Stimulated activated CD8-positive, alpha-beta memory T cell treated with anti-CD3 and anti-CD28 coated beads, Interleukin-15, amount 100 ng/mL, for 4 hours (primary cell): ENCODE data around the gene TMPRSS3.

Experiments used
- DNase-seq, 2 donors: peaks; one replicate each; pipeline ENCODE4 v3.0.0-alpha.2; 2020; ENCODE audit warnings: low read depth in 2 of 2

Gene TMPRSS3

DNA sequence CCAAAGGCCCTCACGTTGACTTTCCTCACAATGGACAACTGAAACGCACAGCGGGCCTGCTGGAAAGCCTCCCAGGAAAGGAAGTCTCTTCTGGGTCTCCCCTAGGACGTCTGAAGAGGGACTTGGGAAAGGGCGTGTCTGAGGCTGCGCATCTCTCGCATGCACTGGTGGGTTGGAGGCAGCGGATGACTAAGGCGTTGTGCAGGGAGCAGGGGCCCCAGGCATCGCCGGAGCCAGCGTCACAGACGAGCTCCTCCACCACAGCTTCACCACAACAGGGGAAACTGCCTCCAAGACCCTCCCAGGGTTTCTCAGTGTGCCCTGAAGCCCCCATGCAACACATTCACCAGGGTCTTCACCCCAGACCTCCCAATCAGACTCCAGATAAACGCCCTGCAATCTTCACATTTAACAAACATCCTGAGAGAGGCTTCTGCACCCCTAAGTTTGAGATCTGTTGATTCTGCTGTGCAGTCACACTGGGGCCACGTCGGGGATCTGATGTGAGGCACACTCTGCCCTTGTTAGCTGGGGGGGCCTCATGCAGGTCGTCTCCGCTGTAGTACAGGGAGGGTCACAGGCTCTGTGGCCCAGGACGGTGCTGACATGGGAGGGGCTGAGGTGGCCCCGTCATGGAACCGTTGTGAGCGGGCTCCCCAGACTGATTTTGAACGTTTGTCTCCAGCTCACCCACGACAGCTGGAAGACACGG, 22.5 kb downstream of the TMPRSS3 start:
- no peak for DNase-seq

DNA sequence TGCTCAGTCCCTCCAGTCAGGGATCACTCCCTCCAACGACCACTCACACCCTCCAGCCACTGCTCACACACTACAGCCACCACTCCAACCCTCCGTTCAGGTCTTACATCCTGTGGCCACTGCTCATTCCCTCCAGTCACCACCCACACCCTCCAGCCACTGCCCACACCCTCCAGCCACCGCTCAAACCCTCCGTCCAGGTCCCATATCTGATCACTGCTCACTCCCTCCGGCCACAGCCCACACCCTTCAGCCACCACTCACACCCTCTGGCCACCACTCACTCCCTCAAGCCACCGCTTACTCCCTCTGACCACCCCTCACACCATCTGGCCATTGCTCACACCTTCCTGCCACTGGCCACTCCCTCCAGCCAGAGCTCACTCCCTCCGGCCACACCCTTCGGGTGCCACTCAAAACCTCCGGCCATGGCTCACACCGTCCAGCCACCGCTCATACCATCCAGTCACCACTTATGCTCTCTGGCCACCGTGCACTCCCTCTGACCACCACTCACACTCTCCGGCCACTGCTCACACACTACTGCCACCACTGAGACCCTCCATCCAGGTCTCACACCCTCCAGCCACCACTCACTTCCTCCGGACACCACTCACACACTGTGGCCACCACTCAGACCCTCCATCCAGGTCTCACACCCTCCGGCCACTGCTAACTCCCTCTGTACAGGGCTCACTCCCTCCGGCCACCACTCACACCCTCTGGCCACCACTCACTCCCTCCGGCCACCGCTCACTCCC, 24.8 kb downstream of the TMPRSS3 start:
- DNase-seq, result no peak

DNA sequence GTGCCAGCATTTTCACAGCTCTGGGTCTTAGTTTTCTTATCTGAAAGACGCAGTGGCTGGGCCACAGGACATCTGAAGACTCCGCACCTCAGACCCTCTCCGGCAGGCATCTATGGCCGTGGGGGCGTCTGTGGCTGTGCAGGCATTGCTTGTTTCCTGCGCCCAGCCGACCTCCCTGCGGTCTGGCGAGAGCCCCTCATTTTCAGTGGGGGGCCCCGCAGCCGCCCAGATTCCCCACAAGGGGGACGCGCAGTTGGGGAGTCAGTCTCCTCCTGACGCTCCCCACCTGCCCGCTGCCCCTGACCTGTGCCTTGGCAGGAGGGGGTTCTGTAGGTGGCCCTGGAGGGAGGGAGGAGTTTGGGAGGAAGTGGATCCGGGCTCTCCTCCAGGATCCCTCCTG, 26.0 kb downstream of the TMPRSS3 start:
- no peak for DNase-seq

DNA sequence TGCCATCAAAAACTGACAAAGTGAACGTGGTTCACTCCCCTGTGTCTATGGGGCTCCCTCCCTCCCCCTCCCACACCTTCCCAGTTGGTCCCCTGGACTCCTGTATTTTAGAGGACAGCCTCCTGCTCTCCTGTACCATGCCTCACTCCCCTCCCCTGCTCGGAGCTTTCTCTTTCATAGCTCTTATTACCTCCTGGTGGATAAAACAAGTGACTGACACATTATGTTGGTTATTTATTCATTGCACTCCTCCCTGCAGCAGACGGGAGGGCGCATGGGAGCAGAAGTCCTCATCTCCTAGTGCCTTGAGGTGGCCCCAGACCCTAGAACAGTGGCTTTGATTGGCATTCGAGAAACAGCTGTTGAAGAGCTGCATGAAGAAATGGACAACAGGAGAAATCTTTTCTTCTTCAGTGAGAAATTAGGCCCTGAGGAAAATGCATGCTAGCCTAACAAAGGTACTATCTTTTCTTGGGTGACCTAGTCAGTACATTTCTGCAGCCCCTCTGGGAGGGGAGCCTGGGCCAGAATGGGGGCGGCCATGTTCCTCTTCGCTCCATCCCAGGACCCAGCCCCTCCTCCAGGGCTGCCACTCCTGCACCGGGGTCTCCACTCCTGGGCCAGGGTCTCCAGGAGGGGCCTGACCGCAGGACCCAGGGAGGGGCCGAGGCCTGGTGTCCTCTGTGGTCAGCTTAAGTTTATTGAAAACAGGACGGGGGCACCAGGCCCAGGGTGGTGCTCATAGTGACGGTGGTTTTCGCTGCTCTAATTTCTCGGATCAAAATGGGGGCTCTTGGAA, 28.3 kb downstream of the TMPRSS3 start:
- no peak for DNase-seq

DNA sequence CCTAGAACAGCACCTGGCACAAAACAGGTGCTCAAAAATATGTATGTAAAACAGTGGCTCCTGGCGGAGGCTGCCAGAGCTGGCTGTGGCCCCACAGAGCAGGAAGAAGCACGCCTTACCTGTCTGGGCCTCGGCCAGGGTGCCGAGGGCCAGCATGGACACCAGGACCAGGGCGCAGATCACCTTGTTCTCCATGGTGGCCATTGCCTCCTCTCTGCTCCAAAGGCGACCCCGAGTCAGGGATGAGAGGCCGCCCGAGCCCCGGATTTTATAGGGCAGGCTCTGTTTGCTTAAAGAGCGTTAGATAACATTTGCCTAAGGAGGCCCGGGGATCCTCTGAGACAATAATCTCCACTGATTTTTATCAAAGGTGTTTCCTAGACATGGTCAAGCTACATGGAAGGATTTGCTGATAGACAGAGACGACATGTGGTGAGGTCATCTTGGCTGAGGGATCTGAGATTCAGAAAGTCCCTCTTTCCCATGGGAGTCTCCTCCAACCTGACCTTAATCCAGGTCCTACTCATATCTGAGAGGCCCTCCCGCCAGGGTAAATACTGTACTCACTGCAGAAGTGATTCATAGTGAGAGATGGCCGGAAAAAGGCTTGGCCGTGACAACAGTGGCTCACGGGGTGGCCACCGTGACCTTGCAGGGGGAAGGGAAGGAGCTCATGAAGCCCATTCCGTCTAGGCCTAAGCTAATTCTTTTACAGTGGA, 29.4 kb downstream of the TMPRSS3 start, which contains the start of gene TFF1:
TFF1 (minus strand) TSS at position 244 of the 719 bp plus-strand sequence; CDS start at position 204, 40 bp downstream.
- DNase-seq, result no peak

DNA sequence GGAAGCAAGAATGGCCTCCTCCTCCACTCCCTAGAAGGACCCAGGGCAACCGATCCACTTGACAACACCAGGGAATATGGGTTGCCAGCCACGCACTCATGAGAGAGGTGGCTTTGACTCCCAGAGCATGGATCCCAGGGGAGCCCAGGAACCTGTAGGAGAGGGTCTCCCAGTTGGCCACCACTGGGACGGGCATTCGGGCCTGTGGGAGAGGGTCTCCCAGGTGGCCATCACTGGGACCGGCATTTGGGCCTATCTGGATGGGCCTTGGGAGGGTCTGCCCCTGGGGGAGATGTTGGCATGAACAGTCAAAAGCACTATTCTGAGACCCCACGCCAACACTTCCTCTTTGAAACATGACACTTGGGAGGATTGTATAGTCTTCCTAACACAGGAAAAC, 30.1 kb downstream of the TMPRSS3 start:
- DNase-seq, result no peak

DNA sequence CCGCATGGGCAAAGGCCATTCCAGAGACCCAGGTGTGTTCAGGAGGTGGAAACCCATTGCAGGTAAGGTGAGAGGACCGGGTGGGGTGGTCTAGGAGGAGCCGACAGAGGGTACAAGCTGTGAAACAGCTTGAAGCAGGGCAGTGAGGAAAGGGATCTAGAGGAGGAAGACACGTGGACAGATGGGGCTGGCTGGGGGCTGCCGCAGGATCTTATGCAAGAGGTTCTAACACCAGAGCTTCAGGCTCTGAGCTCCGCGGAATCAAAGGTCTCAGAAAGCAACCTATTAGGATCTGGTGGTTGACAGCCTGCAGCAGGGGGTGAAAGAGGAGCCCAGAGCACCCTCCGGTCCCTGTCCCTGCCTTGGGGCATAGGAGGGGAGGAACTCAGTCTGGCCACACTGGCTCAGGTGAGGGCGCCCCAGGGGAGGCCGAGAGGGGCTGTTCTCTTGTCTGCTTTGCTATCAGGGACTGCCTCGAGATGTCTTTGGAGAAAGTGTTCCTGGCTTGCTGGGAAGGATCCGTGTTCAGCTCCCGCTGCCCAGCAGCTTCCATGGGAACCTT, 31.5 kb downstream of the TMPRSS3 start:
- no peak for DNase-seq

DNA sequence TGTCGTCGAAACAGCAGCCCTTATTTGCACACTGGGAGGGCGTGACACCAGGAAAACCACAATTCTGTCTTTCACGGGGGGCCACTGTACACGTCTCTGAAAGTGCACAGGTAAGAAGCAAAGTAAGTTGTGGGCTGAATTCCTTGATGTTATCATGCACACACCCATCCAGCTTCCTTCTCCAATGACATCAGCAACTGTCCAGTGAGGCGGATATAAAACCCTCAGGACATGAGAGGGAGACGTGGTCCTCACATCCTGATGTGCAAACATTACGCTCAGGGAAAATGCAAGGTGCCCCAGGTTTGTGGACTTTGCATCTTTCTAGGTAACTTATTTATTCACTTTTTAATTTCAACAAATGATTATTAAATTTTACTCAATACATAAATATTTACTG, 32.5 kb downstream of the TMPRSS3 start:
- DNase-seq, result no peak

DNA sequence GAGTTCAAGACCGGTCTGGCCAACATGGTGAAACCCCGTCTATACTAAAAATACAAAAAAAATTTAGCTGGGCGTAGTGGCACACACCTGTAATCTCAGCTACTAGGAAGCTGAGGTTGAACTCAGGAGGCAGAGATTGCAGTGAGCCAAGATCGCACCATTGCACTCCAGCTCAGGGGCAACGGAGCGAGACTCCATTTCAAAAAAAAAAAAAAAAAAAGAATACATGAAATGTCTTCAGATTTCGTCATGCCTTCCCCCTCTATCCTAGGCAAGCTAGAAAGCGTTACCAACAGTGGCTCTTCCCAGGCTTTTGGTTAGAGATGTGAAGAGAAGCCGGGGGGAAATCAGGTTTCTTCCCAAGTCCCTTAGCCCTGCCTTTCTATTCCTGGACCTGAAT, 33.2 kb downstream of the TMPRSS3 start:
- DNase-seq, result no peak

DNA sequence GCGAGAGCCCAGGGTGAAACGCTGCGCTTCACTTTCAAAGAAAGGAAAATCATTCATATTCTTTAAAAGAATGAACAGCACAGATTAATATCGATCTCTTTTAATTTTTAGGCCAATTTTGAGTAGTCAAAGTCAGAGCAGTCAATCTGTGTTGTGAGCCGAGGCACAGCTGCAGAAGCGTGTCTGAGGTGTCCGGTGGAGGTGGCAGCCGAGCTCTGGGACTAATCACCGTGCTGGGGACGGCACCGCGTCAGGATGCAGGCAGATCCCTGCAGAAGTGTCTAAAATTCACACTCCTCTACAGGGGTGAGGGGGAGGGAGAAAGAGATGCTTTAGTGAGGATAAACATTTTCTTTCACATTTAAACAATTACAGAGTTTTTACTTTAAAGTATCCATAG, 33.7 kb downstream of the TMPRSS3 start:
- no peak for DNase-seq

DNA sequence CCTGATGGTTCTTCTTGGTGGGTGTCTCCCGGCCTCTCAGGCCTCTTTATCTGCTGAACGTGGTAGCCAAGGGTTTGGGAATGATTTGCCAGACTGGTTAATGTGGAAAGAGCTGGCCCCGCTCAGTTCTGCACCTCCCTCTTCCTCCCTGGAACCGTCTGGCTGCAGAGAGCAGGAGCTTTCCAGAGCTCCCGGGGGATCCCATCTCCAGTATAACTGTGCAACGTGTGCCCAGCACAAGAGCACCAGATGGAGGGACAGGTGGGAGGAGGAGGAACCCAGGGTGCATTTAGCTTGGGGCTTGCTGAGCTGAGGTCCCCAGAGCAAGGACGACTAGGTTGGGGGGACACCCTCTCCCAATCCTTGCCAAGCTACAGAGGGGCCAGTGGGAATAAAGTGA, 34.6 kb downstream of the TMPRSS3 start:
- no peak for DNase-seq

DNA sequence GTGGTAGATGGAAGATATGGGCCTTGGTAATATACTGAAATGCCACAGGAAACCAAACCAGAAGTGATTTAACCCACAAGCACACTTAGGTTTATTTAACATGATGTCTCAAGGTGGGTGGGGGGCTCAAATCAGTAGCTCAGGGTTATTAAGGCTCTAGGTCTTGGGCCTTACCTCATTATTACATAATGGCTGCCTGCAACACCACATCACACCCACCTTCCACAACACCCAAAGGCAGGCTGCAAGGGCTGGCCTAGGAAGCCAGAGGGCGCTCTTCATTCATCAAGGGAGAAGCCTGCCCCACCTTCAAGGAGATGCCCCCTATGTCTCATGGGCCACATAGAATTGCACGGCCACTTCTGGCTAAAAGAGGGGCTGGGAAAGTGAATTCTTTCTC, 35.5 kb downstream of the TMPRSS3 start:
- DNase-seq, result no peak

DNA sequence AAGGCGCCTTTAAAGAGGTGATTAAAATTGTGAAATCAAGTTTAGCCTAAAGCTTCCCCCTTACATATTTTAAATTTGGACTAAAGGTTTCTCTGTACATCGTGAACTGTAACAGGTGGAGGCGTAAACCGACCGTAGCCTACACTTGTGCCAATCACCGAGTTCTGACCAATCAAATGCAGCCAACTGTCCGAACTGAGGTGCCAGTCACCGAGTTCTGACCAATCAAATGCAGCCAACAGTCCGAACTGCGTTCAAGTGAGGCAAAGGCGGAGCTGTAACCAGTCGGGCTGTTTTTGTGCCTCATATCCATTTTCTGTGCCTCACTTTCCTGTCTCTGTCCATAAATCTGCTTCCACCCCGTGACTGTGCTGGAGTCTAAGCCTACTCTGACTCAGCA, 36.9 kb downstream of the TMPRSS3 start:
- DNase-seq, result no peak

DNA sequence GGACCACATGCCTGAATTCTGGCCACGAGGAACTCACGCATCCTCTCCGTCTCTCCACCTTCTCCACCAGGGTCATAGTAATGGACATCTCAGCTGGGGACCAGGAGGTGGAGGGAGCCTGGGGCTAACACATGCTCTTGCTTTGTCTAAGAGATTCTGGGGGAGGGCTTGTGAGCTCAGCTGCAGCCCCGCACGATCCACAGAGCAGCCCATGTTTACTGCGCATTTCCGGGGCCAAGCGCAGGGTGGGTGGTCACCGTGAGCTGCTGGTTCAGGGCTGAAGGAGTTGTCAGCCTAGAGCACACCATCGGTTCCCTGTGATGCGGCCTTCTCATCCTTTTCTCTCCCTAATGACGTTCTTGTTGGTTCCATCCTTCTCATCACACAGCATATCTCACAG, 37.6 kb downstream of the TMPRSS3 start:
- no peak for DNase-seq

DNA sequence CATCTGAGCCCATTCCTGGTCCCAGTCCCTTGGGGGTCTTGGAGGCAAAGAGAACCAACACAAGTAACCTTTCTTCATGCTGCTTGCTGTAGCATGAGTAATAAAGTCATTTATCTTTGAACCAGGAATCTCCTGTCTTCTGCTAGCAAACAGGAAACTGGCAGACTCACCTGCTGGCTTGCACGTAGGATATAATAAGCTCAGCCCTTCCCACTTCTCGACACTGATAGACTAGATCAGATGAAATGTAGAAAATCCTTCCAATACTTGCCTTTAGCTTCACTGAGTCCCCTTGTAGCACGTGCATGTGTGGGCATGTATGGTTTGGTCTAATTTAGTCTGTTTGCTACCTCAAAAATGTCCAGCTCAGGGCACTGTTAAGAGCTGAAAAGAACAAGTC, 38.5 kb downstream of the TMPRSS3 start:
- DNase-seq, result no peak

DNA sequence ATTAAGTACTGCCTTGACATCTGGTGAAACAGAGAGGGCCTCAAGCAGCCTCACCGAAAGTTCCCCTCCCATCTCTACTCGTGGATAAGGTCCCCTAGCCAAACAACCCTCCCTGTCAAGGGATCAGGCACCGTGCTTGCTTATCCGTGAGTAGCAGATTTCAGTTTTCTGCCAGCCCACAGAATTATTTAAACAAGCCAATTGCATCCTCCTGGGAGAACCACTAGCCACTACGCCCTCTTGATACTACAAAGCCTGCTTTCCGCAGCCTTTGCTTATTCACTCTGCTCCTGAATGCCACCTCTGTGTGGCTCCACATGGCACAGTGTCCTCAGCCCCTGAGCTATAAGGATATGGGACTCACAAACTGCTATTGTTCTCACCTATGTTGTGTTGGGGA, 39.2 kb downstream of the TMPRSS3 start:
- DNase-seq, result no peak

DNA sequence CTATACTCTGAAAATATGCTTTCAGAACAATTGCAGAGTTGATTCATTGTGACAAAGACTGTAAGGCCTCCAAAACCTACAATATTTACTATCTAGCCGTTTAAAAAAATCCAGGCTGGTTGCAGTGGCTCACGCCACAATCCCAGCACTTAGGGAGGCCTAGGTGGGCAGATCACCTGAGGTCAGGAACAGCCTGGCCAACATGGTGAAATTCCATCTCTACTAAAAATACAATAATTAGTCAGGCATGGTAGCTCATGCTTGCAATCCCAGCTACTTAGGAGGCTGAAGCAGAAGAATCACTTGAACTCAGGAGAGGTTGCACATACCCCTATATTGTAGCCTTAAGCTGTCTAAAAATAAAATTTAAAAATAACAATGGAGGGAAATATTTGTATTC, 39.8 kb downstream of the TMPRSS3 start:
- DNase-seq, result no peak

DNA sequence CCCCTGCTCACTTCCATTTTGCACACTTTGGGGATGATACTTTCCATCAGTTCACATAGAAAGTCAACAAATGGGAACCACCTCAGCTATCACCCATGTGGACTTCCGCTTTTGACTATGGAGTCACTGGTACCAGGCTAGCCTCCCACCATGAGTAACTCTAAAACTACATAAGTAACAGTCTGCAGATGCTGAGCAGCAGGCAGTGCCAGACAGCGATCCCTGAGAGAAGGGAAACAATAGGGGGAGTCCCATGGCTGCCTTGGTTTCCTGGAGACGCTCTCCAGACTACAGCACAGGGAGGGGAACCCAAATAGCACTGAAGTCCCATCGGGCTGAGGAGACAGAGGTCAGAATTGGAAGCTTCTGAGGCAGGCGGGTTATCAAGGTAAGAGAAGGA, 42.2 kb downstream of the TMPRSS3 start:
- DNase-seq, result no peak

DNA sequence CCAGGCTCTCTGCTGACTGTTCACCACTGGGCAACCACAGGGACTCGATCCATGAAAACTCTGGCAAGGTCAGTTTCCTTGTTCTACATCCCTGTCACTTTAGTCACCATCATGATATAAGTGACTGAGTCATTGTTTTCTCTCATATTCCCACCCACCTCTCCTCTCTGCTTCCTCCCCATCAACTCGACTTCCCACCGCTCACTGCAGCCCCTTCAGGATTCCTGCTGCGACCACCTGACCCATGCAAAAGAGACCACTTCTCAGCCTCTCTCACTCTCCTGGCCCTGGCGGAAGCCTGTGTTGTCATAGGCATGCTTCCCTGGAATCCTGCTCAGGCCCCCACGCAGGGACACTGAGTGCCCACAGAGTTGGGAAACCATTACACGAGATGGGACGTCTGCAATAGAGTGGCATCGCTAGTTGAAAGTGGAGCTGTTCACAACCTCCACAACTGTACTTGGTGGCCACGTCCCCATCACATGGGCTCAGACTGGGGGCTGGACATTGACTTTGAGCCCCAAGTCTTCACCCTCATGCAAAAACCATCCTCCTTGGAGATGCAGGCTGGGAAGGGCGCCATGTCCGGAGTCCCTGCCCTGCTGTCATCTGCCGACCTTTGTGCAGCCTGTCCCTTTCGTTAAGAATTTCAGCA, 43.3 kb downstream of the TMPRSS3 start:
- no peak for DNase-seq

DNA sequence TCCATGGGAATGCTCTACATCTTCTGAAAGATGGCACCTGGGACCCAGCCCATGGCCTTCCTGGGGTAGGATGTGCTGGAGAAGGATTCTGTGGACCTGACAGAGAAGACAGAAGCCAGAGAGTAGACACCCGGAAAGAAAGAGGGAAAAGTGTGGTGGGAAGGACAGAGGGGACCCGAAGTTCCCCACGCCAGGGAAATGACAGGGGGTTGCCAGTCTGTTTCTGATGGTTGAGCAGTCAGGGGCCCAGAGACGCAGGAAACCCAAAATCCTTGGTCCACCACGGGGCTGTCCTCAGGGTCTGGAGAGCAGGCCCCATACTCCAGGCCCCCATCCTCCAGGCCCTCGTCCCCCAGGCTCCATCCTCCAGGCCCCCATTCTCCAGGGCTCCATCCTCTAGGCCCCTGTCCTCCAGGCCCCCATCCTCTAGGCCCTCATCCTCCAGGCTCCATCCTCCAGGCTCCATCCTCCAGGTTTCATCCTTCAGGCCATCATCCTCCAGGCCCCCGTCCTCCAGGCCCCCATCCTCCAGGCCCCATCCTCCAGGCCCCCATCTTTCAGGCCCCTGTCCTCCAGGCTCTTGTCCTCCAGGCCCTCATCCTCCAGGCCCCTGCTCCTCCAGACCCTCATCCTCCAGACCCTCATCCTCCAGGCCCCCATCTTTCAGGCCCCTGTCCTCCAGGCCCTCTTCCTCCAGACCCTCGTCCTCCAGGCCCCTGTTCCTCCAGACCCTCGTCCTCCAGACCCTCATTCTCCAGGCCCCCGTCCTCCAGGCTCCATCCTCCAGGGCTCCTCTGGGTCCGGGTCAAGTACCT, 44.0 kb downstream of the TMPRSS3 start:
- DNase-seq, result no peak
